GM23338 (cell line): ENCODE measurements around the gene APBB3. TPM values are rescaled to one million over a fixed set of nuclear protein-coding genes. Genes with fewer than 3 reads are reported as not detected.

ENCODE experiments used
- ATAC-seq: fragments of 200-7000 bp; cut with Tn5 transposase; 3 replicates; pipeline ENCODE4 v1.9.1; 2020
- DNase-seq: peaks from one replicate; pipeline ENCODE4 v3.0.0-alpha.2; 2015; ENCODE audit warnings: low spot score
- H2AFZ ChIP-seq: fragments of 200-600 bp; sonication (generic); 2 replicates; pipeline ENCODE4 v1.8.0; 2016; ENCODE audit warnings: antibody characterized with exemption, mild to moderate bottlenecking, moderate library complexity
- H3F3A ChIP-seq: fragments of 200-600 bp; sonication (generic); replicated peaks from 2 replicates; pipeline ENCODE4 v1.8.0; 2017; ENCODE audit warnings: antibody characterized with exemption, mixed run types, low read depth
- H3K27ac ChIP-seq: fragments of 200-600 bp; sonication (generic); 2 replicates; pipeline ENCODE4 v1.6.1; 2016; ENCODE audit warnings: low read depth
- H3K27me3 ChIP-seq: fragments of 200-600 bp; sonication (generic); 2 replicates; pipeline ENCODE4 v1.8.0; 2016; ENCODE audit warnings: mild to moderate bottlenecking, mixed run types, moderate library complexity; ENCODE audit not compliant: insufficient read depth
- H3K36me3 ChIP-seq: fragments of 200-600 bp; sonication (generic); 2 replicates; pipeline ENCODE4 v1.8.0; 2016; ENCODE audit warnings: mild to moderate bottlenecking; ENCODE audit not compliant: insufficient read depth
- H3K4me1 ChIP-seq: fragments of 200-600 bp; sonication (generic); 2 replicates; pipeline ENCODE4 v1.8.0; 2016; ENCODE audit warnings: mild to moderate bottlenecking, moderate library complexity; ENCODE audit not compliant: insufficient read depth
- H3K4me2 ChIP-seq: fragments of 200-600 bp; sonication (generic); 2 replicates; pipeline ENCODE4 v1.7.1; 2017; ENCODE audit warnings: mixed run types
- H3K4me3 ChIP-seq: fragments of 200-600 bp; sonication (generic); 2 replicates; pipeline ENCODE4 v1.6.1; 2016; ENCODE audit warnings: mixed run types
- H3K79me2 ChIP-seq: fragments of 200-600 bp; sonication (generic); replicated peaks from 2 replicates; pipeline ENCODE4 v1.8.0; 2017; ENCODE audit warnings: mild to moderate bottlenecking; ENCODE audit not compliant: insufficient read depth
- H3K9me2 ChIP-seq: fragments of 200-600 bp; sonication (generic); 2 replicates; pipeline ENCODE4 v1.8.0; 2017; ENCODE audit not compliant: insufficient read depth
- H4K20me1 ChIP-seq: fragments of 200-600 bp; sonication (generic); replicated peaks from 2 replicates; pipeline ENCODE4 v1.8.0; 2017; ENCODE audit warnings: mild to moderate bottlenecking; ENCODE audit not compliant: insufficient read depth
- H3K27ac Mint-ChIP-seq: 2 replicates; pipeline ENCODE4 v1.8.0; 2020; ENCODE audit warnings: inconsistent platforms, mild to moderate bottlenecking, moderate library complexity, mixed read lengths
- H3K27me3 Mint-ChIP-seq: 3 replicates; pipeline ENCODE4 v1.8.0; 2022; ENCODE audit warnings: low read depth, mild to moderate bottlenecking, moderate library complexity, mixed read lengths, inconsistent platforms; ENCODE audit not compliant: insufficient read depth, poor library complexity
- H3K36me3 Mint-ChIP-seq: 3 replicates; pipeline ENCODE4 v1.8.0; 2021; ENCODE audit warnings: low read depth, mild to moderate bottlenecking, inconsistent platforms, moderate library complexity, mixed read lengths
- H3K4me1 Mint-ChIP-seq: 3 replicates; pipeline ENCODE4 v1.8.0; 2020; ENCODE audit warnings: mild to moderate bottlenecking, inconsistent platforms, mixed read lengths
- H3K4me3 Mint-ChIP-seq: 3 replicates; pipeline ENCODE4 v1.8.0; 2021; ENCODE audit warnings: moderate library complexity, mild to moderate bottlenecking, inconsistent platforms, mixed read lengths
- H3K9me3 Mint-ChIP-seq: 3 replicates; pipeline ENCODE4 v1.8.0; 2020; ENCODE audit warnings: moderate library complexity, mild to moderate bottlenecking, inconsistent platforms, mixed read lengths
- CTCF ChIP-seq, 2 experiments: fragments of 200-600 bp in 1 of 2; sonication (generic) in 1 of 2; conservative IDR thresholded peaks; 2 replicates each; pipeline versions ENCODE4 v1.5.1 to v1.6.1; 2016 to 2017; ENCODE audit warnings: antibody characterized with exemption in 2 of 2, low read depth in 2 of 2, mild to moderate bottlenecking in 2 of 2, moderate library complexity in 1 of 2
- JUNB ChIP-seq: IDR thresholded peaks from one replicate; pipeline ENCODE4 v1.6.1; 2016; ENCODE audit warnings: antibody characterized with exemption; ENCODE audit not compliant: unreplicated experiment
- NANOG ChIP-seq: IDR thresholded peaks from 2 replicates; pipeline ENCODE4 v1.6.1; 2016; ENCODE audit warnings: antibody characterized with exemption, borderline replicate concordance
- POLR2AphosphoS5 ChIP-seq: IDR thresholded peaks from 2 replicates; pipeline ENCODE4 v1.6.1; 2016; ENCODE audit warnings: antibody characterized with exemption, low read depth
- STAT1 ChIP-seq: IDR thresholded peaks from one replicate; pipeline ENCODE4 v1.6.1; 2016; ENCODE audit warnings: antibody characterized with exemption; ENCODE audit not compliant: unreplicated experiment
- ZNF331 ChIP-seq: fragments of 250-450 bp; sonication (Bioruptor Pico); IDR thresholded peaks from 2 replicates; pipeline ENCODE4 v1.5.0; 2020; ENCODE audit warnings: low read depth, mild to moderate bottlenecking, moderate library complexity
- ZNF462 ChIP-seq: fragments of 250-450 bp; sonication (Bioruptor Pico); IDR thresholded peaks from 2 replicates; pipeline ENCODE4 v1.5.0; 2020; ENCODE audit warnings: mild to moderate bottlenecking, moderate library complexity
- polyA plus RNA-seq: library from polyadenylated mRNA; unstranded; fragments of >200 nt; fragmentation: Nextera tagmentation; extraction: Ambion mirVana; gene quantifications from 2 replicates; pipeline ENCODE4 v1.2.1, GENCODE V29; 2016
- total RNA-seq: library from RNA; depleted of rRNA; stranded (reverse); fragments of >200 nt; shearing (Covaris generic); gene quantifications from 2 replicates; pipeline ENCODE4 v1.2.3, GENCODE V29; 2014

APBB3 gene
- total and polyA plus RNA-seq, 2 experiments from 2014 or later: 9.0 to 15.4 TPM

GRCh38 chr5:140557965-140558364 is 6.4 kb downstream of the APBB3 start (continued):
- TF ChIP-seq ZNF462 (no peak), ZNF331 (no peak), POLR2AphosphoS5 (no peak), STAT1 (no peak), JUNB (no peak), NANOG (no peak), CTCF (conservative IDR thresholded peaks at IDR 0.05; ENCODE audit: low read depth in 2 of 2) (no peak)

DNA sequence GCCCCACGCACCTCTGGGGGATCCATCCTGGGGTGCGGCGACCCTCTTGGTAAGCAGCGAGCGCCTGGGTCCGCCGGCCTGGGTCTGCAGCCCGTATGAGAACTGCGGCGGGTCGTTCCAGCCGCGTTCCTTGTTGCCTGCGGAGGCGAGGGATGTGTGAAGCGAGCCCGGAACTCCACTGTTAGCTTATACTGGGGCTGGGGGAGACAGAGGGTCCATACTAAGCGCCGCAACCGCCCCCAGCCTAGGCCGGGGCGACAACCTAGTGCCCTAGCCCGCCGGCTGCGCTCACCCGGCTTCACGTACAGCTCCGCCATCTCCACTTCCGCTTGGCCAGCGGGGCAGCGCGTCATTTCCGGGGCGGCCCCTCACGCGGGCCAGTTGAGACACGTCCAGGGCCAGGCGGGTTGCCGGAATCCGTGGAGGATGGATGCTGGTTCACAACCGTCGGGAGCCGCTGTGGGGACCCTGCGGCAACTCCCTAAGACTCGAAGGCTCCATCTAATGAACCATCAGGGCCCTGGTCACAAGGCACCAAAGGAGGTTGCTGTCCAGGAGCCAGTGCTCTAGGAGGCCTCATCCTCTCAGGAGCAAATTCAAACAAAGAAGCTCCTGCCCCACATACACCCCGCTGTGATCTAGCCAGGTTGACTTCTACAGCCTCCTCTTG is 7.1 kb downstream of the APBB3 start, which contains the start of gene SRA1:
TSS of gene SRA1 (minus strand) at position 338 of the 670 bp plus-strand sequence. CDS start at position 317, 21 bp downstream.
- H3K27me3 Mint-ChIP-seq: peaks cover 17% of the 10 kb centered on the region
- peak within 1 kb of the TSS; percentile 93 for H3K27ac ChIP-seq
- no peaks in the 10 kb centered on the region; the same call in 2 of the 3 replicates for H3K9me3 Mint-ChIP-seq
- H3K4me2 ChIP-seq: peak within 1 kb of the TSS; percentile 85
- ATAC-seq (peak; percentile 97), DNase-seq (peak; percentile 95)
- 0 out of 2 replicates have a peak, but pooled peaks cover under 1% of the 10 kb centered on the region for H3K36me3 ChIP-seq
- peak within 1 kb of the TSS; percentile 80 for H3K4me3 Mint-ChIP-seq
- peak within 1 kb of the TSS; percentile 93 for H3K27ac Mint-ChIP-seq
- H3K4me3 ChIP-seq: peak within 1 kb of the TSS; percentile 80
- peaks cover 46% of the 10 kb centered on the region for H3K79me2 ChIP-seq
- H3K9me2 ChIP-seq: no peaks in the 10 kb centered on the region; the same call in 1 of the 2 replicates
- peaks cover 18% of the 10 kb centered on the region for H3K4me1 ChIP-seq
- no peaks in the 10 kb centered on the region for H3K27me3 ChIP-seq
- peak within 1 kb of the TSS; percentile 53 for H2AFZ ChIP-seq
- peaks cover 22% of the 10 kb centered on the region for H3K36me3 Mint-ChIP-seq
- peaks cover under 1% of the 10 kb centered on the region; the same call in 1 of the 2 replicates for H4K20me1 ChIP-seq
- 0 out of 2 replicates have a peak, but pooled peaks cover 2% of the 10 kb centered on the region for H3F3A ChIP-seq
- peaks cover 21% of the 10 kb centered on the region for H3K4me1 Mint-ChIP-seq
- TF ChIP-seq ZNF462 (peak; percentile 11; the same call in 1 of the 2 replicates), STAT1 (no peak)
